ENCODE measurements around the gene GTF2A1.
"Not testable (repeated sequence)": the region's sequence is repeated elsewhere in the genome, so short reads cannot be mapped to it uniquely, and the experiment has no call there.

The GTF2A1 gene

GRCh38 chr14:81244431-81244830, 23.7 kb upstream of the GTF2A1 start:
- not testable (repeated sequence) for ATAC-seq, H3K4me3 Mint-ChIP-seq, H3K4me1 Mint-ChIP-seq, H3K36me3 Mint-ChIP-seq, H3K27ac Mint-ChIP-seq, H3K9me3 Mint-ChIP-seq
- H3K27me3 Mint-ChIP-seq = peaks cover 23% of the 10 kb centered on the region

DNA sequence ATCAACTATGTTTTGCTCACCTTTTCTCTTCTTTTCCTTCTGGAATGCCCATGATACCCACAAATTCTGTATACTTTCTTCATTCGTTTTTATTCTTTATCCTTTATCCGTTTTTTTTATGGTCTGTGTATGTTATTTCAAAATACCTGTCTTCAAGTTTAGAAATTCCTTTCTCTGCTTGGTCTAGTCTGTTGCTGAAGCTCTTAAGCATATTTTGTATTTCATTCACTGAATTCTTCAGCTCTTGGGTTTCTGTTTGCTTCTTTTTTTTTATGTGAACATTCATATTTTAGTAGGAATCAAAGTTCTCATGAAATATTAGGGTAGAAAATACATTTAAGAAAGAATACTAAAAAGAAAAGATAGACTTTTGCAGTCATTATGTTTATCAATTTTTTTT, 22.7 kb upstream of the GTF2A1 start:
- Mint-ChIP-seq H3K9me3 (peaks cover 9% of the 10 kb centered on the region), H3K4me3 (no peak overlapping the region), H3K27me3 (peaks cover 23% of the 10 kb centered on the region), H3K27ac (no peak overlapping the region), H3K36me3 (peaks cover 4% of the 10 kb centered on the region), H3K4me1 (no peaks in the 10 kb centered on the region)
- no peak for ATAC-seq

DNA sequence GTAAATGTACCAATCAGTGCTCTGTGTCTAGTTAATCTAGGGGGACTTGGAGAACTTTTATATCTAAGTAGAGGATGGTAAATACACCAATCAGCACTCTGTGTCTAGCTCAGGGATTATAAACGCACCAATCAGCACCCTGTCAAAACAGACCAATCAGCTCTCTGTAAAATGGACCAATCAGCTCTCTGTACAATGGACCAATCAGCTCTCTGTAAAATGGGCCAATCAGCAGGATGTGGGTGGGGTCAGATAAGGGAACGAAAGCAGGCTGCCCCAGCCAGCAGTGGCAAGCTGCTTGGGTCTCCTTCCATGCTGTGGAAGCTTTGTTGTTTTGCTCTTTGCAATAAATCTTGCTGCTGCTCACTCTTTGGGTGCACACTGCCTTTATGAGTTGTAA, 16.1 kb upstream of the GTF2A1 start:
- H3K36me3 Mint-ChIP-seq, ATAC-seq, H3K27me3 Mint-ChIP-seq, H3K9me3 Mint-ChIP-seq, H3K27ac Mint-ChIP-seq, H3K4me3 Mint-ChIP-seq: not testable (repeated sequence)
- H3K4me1 Mint-ChIP-seq = peaks cover 11% of the 10 kb centered on the region

DNA sequence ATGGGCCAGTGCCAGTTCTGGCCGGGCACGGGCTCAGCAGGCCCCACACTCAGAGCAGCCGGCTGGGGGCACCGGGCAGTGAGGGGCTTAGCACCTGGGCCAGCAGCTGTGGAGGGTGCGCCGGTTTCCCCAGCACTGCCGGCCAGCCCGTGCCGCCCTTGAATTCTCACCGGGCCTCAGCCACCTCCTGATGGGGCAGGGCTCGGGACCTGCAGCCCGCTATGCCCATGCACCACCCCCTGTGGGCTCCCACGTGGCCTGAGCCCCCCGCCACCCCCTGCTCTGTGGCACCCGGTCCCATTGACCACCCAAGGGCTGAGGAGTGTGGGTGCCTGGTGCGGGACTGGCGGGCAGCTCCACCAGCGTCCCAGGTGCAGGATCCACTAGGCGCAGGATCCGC, 15.4 kb upstream of the GTF2A1 start:
- peaks cover 11% of the 10 kb centered on the region for H3K4me1 Mint-ChIP-seq
- ATAC-seq = peak; percentile 46
- H3K36me3 Mint-ChIP-seq = no peaks in the 10 kb centered on the region
- H3K4me3 Mint-ChIP-seq = no peak overlapping the region
- no peaks in the 10 kb centered on the region for H3K9me3 Mint-ChIP-seq
- peaks cover 8% of the 10 kb centered on the region for H3K27me3 Mint-ChIP-seq
- no peak overlapping the region for H3K27ac Mint-ChIP-seq

DNA sequence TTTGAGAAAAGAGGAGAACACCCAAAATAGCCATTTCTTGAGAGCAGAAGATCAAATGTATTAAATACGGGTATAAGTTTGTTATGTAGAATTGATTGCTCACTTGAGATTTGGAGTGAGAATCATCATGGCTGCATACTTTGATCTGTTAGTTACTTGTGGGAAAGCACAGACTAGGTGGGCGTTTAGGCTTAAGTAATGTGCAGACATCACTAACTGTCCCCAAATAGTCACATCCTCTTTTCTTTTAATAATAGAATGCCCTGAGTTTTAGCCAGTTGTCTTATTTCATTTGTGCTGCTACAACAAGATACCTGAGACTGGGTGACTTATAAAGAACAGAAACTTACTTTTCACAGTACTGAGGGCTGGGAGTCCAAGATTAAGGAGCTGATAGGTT, 14.3 kb upstream of the GTF2A1 start:
- H3K27me3 Mint-ChIP-seq = no peaks in the 10 kb centered on the region
- H3K27ac Mint-ChIP-seq = peak overlapping the region; percentile 10
- ATAC-seq = peak; percentile 76
- H3K36me3 Mint-ChIP-seq = no peaks in the 10 kb centered on the region
- peak overlapping the region; percentile 0 for H3K4me3 Mint-ChIP-seq
- peaks cover 11% of the 10 kb centered on the region for H3K4me1 Mint-ChIP-seq
- H3K9me3 Mint-ChIP-seq = no peaks in the 10 kb centered on the region

DNA sequence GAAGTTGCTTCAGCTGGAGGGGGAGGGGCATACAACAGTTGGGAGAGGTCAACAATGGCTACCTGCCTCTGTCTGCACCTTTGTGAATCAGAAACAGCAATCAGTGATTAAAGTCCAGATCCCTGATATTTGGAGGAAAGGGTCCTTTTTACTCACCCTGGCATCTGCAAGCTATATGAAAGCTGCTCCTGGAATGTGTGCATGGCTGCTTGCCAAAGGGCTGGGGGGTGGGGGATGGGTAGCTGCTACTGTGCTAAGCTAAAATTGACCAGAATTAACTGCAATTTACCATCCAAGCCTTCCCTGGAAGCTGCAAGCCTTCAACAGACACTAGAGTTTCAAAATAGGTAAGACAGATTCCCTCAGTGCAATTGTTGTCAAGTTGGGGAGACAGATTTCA, 13.5 kb upstream of the GTF2A1 start:
- Mint-ChIP-seq H3K27me3 (no peaks in the 10 kb centered on the region), H3K4me3 (no peak overlapping the region), H3K4me1 (peaks cover 11% of the 10 kb centered on the region), H3K9me3 (no peaks in the 10 kb centered on the region), H3K27ac (peak overlapping the region; percentile 10), H3K36me3 (no peaks in the 10 kb centered on the region)
- ATAC-seq = no peak

- peaks cover 11% of the 10 kb centered on the region for H3K4me1 Mint-ChIP-seq
- no peaks in the 10 kb centered on the region for H3K27me3 Mint-ChIP-seq
- no peak overlapping the region for H3K27ac Mint-ChIP-seq
- no peak for ATAC-seq
- H3K9me3 Mint-ChIP-seq = no peaks in the 10 kb centered on the region
- no peak overlapping the region for H3K4me3 Mint-ChIP-seq
- no peaks in the 10 kb centered on the region for H3K36me3 Mint-ChIP-seq
These were observed 12.9 kb upstream of the GTF2A1 start for GRCh38 chr14:81233615-81234014.

DNA sequence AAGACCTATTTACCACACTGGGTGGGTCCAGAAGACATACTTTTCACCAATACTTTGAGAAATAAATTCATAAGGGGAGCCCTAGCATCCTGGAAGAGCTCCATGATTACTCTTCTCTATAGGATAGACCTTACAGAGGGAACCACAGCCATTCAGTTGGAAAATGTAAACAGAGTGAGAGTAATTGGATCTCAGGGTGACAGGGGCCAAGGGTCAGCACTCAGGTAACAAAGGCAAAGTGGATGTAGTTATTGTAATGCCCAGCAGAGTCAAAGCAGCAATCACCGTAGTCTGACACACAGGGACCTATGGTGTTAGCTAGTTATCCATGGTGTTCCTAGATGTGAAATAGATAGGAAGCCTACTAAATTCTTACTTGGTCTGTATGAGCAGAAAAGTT, 10.8 kb upstream of the GTF2A1 start:
- Mint-ChIP-seq H3K4me1 (peaks cover 11% of the 10 kb centered on the region), H3K36me3 (no peaks in the 10 kb centered on the region), H3K9me3 (no peaks in the 10 kb centered on the region), H3K4me3 (no peak overlapping the region), H3K27me3 (no peaks in the 10 kb centered on the region), H3K27ac (no peak overlapping the region)
- ATAC-seq = no peak

- no peaks in the 10 kb centered on the region for H3K9me3 Mint-ChIP-seq
- no peaks in the 10 kb centered on the region for H3K27me3 Mint-ChIP-seq
- H3K4me1 Mint-ChIP-seq = peaks cover 3% of the 10 kb centered on the region
- H3K4me3 Mint-ChIP-seq = no peak overlapping the region
- H3K36me3 Mint-ChIP-seq = peaks cover 4% of the 10 kb centered on the region
- no peak for ATAC-seq
- H3K27ac Mint-ChIP-seq = no peak overlapping the region
These were observed 3.5 kb upstream of the GTF2A1 start for GRCh38 chr14:81224222-81224621.

DNA sequence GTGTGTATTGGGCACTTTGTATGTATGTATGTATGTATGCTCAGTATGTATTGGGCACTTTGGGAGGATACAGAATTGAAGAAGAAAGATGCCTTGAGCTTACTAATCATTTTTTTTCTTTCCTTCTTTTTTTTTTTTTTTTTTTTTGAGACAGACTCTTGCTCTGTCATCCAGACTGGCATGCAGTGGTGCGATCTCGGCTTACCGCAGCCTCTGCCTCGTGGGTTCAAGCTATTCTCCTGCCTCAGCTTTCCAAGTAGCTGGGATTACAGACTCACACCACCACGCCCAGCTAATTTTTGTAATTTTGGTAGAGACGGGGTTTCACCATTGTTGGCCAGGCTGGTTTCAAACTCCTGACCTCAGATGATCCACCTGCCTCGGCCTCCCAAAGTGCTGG, 3.0 kb upstream of the GTF2A1 start:
- H3K27ac Mint-ChIP-seq, H3K9me3 Mint-ChIP-seq, H3K4me3 Mint-ChIP-seq, H3K36me3 Mint-ChIP-seq, H3K27me3 Mint-ChIP-seq, H3K4me1 Mint-ChIP-seq, ATAC-seq: not testable (repeated sequence)

- no peak overlapping the region for H3K27ac Mint-ChIP-seq
- no peak overlapping the region for H3K4me3 Mint-ChIP-seq
- no peaks in the 10 kb centered on the region for H3K27me3 Mint-ChIP-seq
- peaks cover 6% of the 10 kb centered on the region for H3K36me3 Mint-ChIP-seq
- peaks cover 10% of the 10 kb centered on the region for H3K4me1 Mint-ChIP-seq
- H3K9me3 Mint-ChIP-seq = no peaks in the 10 kb centered on the region
- ATAC-seq = no peak
These were observed 1.9 kb upstream of the GTF2A1 start for GRCh38 chr14:81222691-81223090.

- no peaks in the 10 kb centered on the region for H3K27me3 Mint-ChIP-seq
- H3K36me3 Mint-ChIP-seq = peaks cover 6% of the 10 kb centered on the region
- H3K4me3 Mint-ChIP-seq = peak overlapping the region; percentile 98
- no peak for ATAC-seq
- no peaks in the 10 kb centered on the region for H3K9me3 Mint-ChIP-seq
- H3K27ac Mint-ChIP-seq = peak overlapping the region; percentile 100
- H3K4me1 Mint-ChIP-seq = peaks cover 15% of the 10 kb centered on the region
These were observed 1.4 kb upstream of the GTF2A1 start for GRCh38 chr14:81222126-81222525.

GRCh38 chr14:81221579-81222102, 882 bp upstream of the GTF2A1 start:
- Mint-ChIP-seq H3K36me3 (peaks cover 10% of the 10 kb centered on the region), H3K4me3 (peak overlapping the region; percentile 98), H3K27ac (peak overlapping the region; percentile 100), H3K4me1 (peaks cover 15% of the 10 kb centered on the region), H3K9me3 (no peaks in the 10 kb centered on the region), H3K27me3 (no peaks in the 10 kb centered on the region)
- ATAC-seq = no peak

DNA sequence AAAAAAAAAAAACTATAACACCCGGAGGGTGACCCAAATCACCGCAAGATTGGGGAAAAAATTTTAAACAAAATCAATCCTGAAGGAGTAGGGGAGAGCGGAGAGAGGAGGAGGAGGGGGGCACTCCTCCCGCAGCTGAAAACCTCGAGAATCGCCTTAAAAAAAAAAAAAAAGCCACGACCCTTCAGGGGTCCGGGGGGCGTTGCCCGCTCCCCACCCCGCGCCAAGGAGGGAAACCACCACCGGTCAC, 254 bp downstream of the GTF2A1 start:
- no peaks in the 10 kb centered on the region for H3K9me3 Mint-ChIP-seq

GRCh38 chr14:81219759-81220579, 790 bp downstream of the GTF2A1 start:
- Mint-ChIP-seq H3K9me3 (no peaks in the 10 kb centered on the region), H3K4me3 (peak overlapping the region; percentile 100), H3K36me3 (peaks cover 22% of the 10 kb centered on the region), H3K27me3 (no peaks in the 10 kb centered on the region), H3K4me1 (peaks cover 15% of the 10 kb centered on the region), H3K27ac (peak overlapping the region; percentile 100)
- peak; percentile 37 for ATAC-seq

More for the DNA sequence above, 254 bp downstream of the GTF2A1 start:
- Mint-ChIP-seq H3K27me3 (no peaks in the 10 kb centered on the region), H3K27ac (peak overlapping the region; percentile 100), H3K4me1 (peaks cover 15% of the 10 kb centered on the region), H3K4me3 (peak overlapping the region; percentile 98), H3K36me3 (peaks cover 20% of the 10 kb centered on the region)
- no peak for ATAC-seq

- H3K4me1 Mint-ChIP-seq = peaks cover 15% of the 10 kb centered on the region
- peaks cover 22% of the 10 kb centered on the region for H3K36me3 Mint-ChIP-seq
- peak overlapping the region; percentile 100 for H3K4me3 Mint-ChIP-seq
- ATAC-seq = peak; percentile 85
- peak overlapping the region; percentile 100 for H3K27ac Mint-ChIP-seq
- H3K27me3 Mint-ChIP-seq = no peaks in the 10 kb centered on the region
- H3K9me3 Mint-ChIP-seq = no peaks in the 10 kb centered on the region
These were observed 1.5 kb downstream of the GTF2A1 start for GRCh38 chr14:81219210-81219758.

Measured in stimulated activated memory B cell treated with anti-CD40 and anti-IgM and Interleukin-4, amounts not matched to agents 10 μg/mL and 1 μg/mL and 100 μg/mL, for 72 hours (primary cell).